Calu3 (cell line): ENCODE data around the gene ORMDL2. TPM values are rescaled to one million over a fixed set of nuclear protein-coding genes. Genes with fewer than 3 reads are reported as not detected.
"Not testable (repeated sequence)": the region's sequence is repeated elsewhere in the genome, so short reads cannot be mapped to it uniquely, and the experiment has no call there.

ENCODE experiments used
- BruUV-seq: library from RNA; stranded (reverse); fragments of 400-500 nt; replicated peaks from 2 replicates; lab custom pipeline; 2021; lab: Mats Ljungman, UMichigan
- CTCF ChIA-PET: fragments of 300-600 bp; sonication (Branson Sonifier 250); formaldehyde crosslinking; loops from one replicate; lab custom pipeline; 2022; ENCODE audit warnings: antibody characterized with exemption; lab: Charles Lee
- DNase-seq: peaks from one replicate; pipeline ENCODE4 v3.0.0; 2022
- H3K27ac Mint-ChIP-seq: one replicate; pipeline ENCODE4 v1.8.0; 2022; ENCODE audit warnings: mixed read lengths; ENCODE audit not compliant: unreplicated experiment
- H3K27me3 Mint-ChIP-seq: one replicate; pipeline ENCODE4 v1.8.0; 2022; ENCODE audit warnings: mixed read lengths; ENCODE audit not compliant: unreplicated experiment
- H3K36me3 Mint-ChIP-seq: one replicate; pipeline ENCODE4 v1.8.0; 2022; ENCODE audit warnings: mild to moderate bottlenecking, moderate library complexity, mixed read lengths; ENCODE audit not compliant: insufficient read depth, unreplicated experiment
- H3K4me1 Mint-ChIP-seq: one replicate; pipeline ENCODE4 v1.8.0; 2022; ENCODE audit warnings: mild to moderate bottlenecking, low read depth, mixed read lengths; ENCODE audit not compliant: unreplicated experiment
- H3K4me3 Mint-ChIP-seq: one replicate; pipeline ENCODE4 v1.8.0; 2022; ENCODE audit warnings: mild to moderate bottlenecking, low read depth, moderate library complexity, mixed read lengths; ENCODE audit not compliant: unreplicated experiment
- H3K9me3 Mint-ChIP-seq: one replicate; pipeline ENCODE4 v1.8.0; 2022; ENCODE audit warnings: low read depth, mixed read lengths; ENCODE audit not compliant: unreplicated experiment
- CTCF ChIP-seq: fragments of 200-600 bp; IDR thresholded peaks from one replicate; pipeline ENCODE4 v1.8.0; 2022; ENCODE audit warnings: antibody characterized with exemption; ENCODE audit not compliant: unreplicated experiment
- intact Hi-C: fragments of 100-400 bp; cut with micrococcal nuclease; formaldehyde crosslinking; loops from one replicate; pipeline ENCODE4 v1.10.0; 2022; ENCODE audit not compliant: unreplicated experiment
- total RNA-seq: library from RNA; stranded (reverse); gene quantifications from 2 replicates; pipeline ENCODE4 v1.2.3, GENCODE V29; 2022

Gene ORMDL2
- total RNA-seq, 1 experiment from 2014 or later: 93.6 TPM

DNA sequence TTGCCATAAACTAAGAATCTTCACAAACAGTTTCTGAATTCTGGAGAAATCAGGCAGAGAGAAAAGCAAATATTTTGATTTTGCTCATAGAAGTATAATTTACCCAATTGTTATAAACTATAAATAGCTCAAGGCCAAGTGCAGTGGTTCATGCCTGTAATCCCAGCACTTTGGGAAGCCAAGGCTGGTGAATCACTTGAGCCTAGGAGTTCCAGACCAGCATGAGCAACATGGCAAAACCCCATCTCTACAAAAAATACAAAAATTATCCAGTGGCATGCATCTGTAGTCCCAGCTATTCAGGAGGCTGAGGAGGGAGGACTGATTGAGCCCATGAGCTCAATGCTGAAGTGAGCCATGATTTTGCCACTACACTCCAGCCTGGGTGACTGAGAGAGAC, 44.4 kb downstream of the ORMDL2 start:
- no peak overlapping the region for H3K4me3 Mint-ChIP-seq
- no TSS peak for BruUV-seq
- no peaks in the 10 kb centered on the region for H3K9me3 Mint-ChIP-seq
- H3K27me3 Mint-ChIP-seq: no peaks in the 10 kb centered on the region
- CTCF ChIA-PET: no interaction called here
- intact Hi-C loops: no loop called here
- no peaks in the 10 kb centered on the region for H3K4me1 Mint-ChIP-seq
- no peak for TF ChIP-seq CTCF
- H3K36me3 Mint-ChIP-seq: no peaks in the 10 kb centered on the region
- DNase-seq: no peak
- H3K27ac Mint-ChIP-seq: no peak overlapping the region

DNA sequence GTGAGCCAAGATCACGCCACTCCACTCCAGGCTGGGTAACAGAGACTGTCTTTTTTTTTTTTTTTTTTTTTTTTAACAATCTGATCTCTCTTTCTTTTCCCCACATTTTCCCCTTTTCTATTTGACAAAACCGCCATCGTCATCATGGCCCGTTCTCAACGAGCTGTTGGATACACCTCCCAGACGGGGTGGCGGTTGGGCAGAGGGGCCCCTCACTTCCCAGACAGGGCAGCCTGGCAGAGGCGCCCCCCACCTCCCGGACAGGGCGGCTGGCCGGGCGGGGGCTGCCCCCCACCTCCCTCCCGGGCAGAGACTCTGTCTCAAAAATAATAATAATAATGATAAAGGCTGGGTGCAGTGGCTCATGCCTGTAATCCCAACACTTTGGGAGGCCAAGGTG, 45.1 kb downstream of the ORMDL2 start:
- H3K4me3 Mint-ChIP-seq, H3K27me3 Mint-ChIP-seq, H3K27ac Mint-ChIP-seq, intact Hi-C loops, H3K4me1 Mint-ChIP-seq, DNase-seq, H3K9me3 Mint-ChIP-seq, BruUV-seq, H3K36me3 Mint-ChIP-seq: not testable (repeated sequence)
- CTCF ChIA-PET: interaction anchor here (0.7 kb wide), 1 partner anchor 36 kb away, joined by 3 read pairs; no protein-coding TSS in a partner anchor

DNA sequence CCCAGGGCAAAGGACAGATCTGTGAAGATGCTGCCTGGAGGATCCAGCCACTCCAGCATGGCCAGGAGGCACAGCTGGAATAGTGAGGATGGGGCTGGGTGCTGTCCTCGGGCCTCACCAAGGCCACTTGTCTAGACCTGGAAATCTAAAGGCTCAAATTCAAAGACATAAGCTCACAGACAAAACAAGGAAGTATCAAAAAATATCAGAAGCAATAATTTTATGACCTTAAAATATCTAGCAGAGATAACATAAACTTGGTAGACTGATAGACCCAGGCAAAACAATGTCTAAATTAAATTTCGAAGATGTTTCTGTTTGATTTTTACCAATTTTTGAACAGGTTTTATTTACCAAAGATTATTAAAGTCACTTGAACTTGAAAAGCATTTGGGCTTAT, 47.5 kb downstream of the ORMDL2 start:
- Mint-ChIP-seq H3K4me3 (no peak overlapping the region), H3K36me3 (no peaks in the 10 kb centered on the region), H3K4me1 (no peaks in the 10 kb centered on the region), H3K27ac (no peak overlapping the region), H3K27me3 (no peaks in the 10 kb centered on the region), H3K9me3 (no peaks in the 10 kb centered on the region)
- intact Hi-C loops: no loop called here
- CTCF ChIA-PET: no interaction called here
- BruUV-seq: no TSS peak
- TF ChIP-seq CTCF: no peak
- no peak for DNase-seq

GRCh38 chr12:55866454-55867004, 48.7 kb downstream of the ORMDL2 start:
- H3K36me3 Mint-ChIP-seq, CTCF ChIA-PET, H3K27ac Mint-ChIP-seq, BruUV-seq, H3K4me1 Mint-ChIP-seq, H3K9me3 Mint-ChIP-seq, intact Hi-C loops, DNase-seq, H3K27me3 Mint-ChIP-seq, H3K4me3 Mint-ChIP-seq: not testable (repeated sequence)

Other genes with a start within 250 kb of the ORMDL2 start
- not detected in 2 replicates for gene OR2AP1, start 245.6 kb upstream of the ORMDL2 start, total RNA-seq
- gene OR10P1, start 181.1 kb upstream of the ORMDL2 start, total RNA-seq: not detected in 2 replicates
- 5.9 and 6.3 TPM in 2 replicates for gene ITGA7, start 110.1 kb upstream of the ORMDL2 start, total RNA-seq
- 71.0 and 89.4 TPM in 2 replicates for gene BLOC1S1, start 102.0 kb upstream of the ORMDL2 start, total RNA-seq
- gene RDH5, start 97.6 kb upstream of the ORMDL2 start, total RNA-seq: 11.0 and 11.2 TPM in 2 replicates
- 880 and 991 TPM in 2 replicates for gene CD63, start 89.0 kb upstream of the ORMDL2 start, total RNA-seq
- 5.3 and 6.7 TPM in 2 replicates for gene GDF11, start 74.9 kb upstream of the ORMDL2 start, total RNA-seq
- gene SARNP, start 317 bp upstream of the ORMDL2 start, total RNA-seq: 64.4 and 73.8 TPM in 2 replicates
- gene DNAJC14, start 11.5 kb downstream of the ORMDL2 start, total RNA-seq: 39.0 and 44.3 TPM in 2 replicates
- gene MMP19, start 24.9 kb downstream of the ORMDL2 start, total RNA-seq: not detected in 2 replicates
- 33.6 and 35.4 TPM in 2 replicates for gene PYM1, start 109.9 kb downstream of the ORMDL2 start, total RNA-seq
- 50.3 and 51.2 TPM in 2 replicates for gene DGKA, start 113.1 kb downstream of the ORMDL2 start, total RNA-seq
- 1.6 and 2.1 TPM in 2 replicates for gene PMEL, start 148.0 kb downstream of the ORMDL2 start, total RNA-seq
- gene CDK2, start 148.8 kb downstream of the ORMDL2 start, total RNA-seq: 68.9 and 76.4 TPM in 2 replicates
- 84.7 and 91.6 TPM in 2 replicates for gene RAB5B, start 156.0 kb downstream of the ORMDL2 start, total RNA-seq
- gene SUOX, start 179.2 kb downstream of the ORMDL2 start, total RNA-seq: 31.1 and 34.9 TPM in 2 replicates
- 7.3 and 9.0 TPM in 2 replicates for gene IKZF4, start 203.0 kb downstream of the ORMDL2 start, total RNA-seq
- gene RPS26, start 223.9 kb downstream of the ORMDL2 start, total RNA-seq: 50.6 and 50.7 TPM in 2 replicates